GM20000 (cell line): ENCODE measurements around the gene PRDM1.
A peak's percentile ranks its signal among the peaks of the same experiment; 100 is the strongest.

Source experiments
- DNase-seq: peaks from one replicate; pipeline ENCODE4 v3.0.0; 2012; ENCODE audit warnings: low spot score
- CTCF ChIP-seq: IDR thresholded peaks from 2 replicates; pipeline ENCODE4 v1.5.1; 2012; ENCODE audit warnings: mild to moderate bottlenecking, control low read depth; ENCODE audit errors: extremely low read depth, missing control alignments

Gene PRDM1

GRCh38 chr6:106094964-106095335 is 8.8 kb downstream of the PRDM1 start:
- no peak for DNase-seq
- no peak for TF ChIP-seq CTCF

GRCh38 chr6:106097411-106098231 is 11.5 kb downstream of the PRDM1 start:
- DNase-seq: peak; percentile 61
- no peak for TF ChIP-seq CTCF

GRCh38 chr6:106098383-106099234 is 12.5 kb downstream of the PRDM1 start:
- no peak for TF ChIP-seq CTCF
- peak; percentile 52 for DNase-seq

- TF ChIP-seq CTCF: no peak
Measured at GRCh38 chr6:106099235-106099537, 13.1 kb downstream of the PRDM1 start.

GRCh38 chr6:106100755-106101154 is 14.6 kb downstream of the PRDM1 start:
- no peak for TF ChIP-seq CTCF

More at GRCh38 chr6:106099235-106099537, 13.1 kb downstream of the PRDM1 start:
- DNase-seq: no peak

GRCh38 chr6:106101466-106101865 is 15.3 kb downstream of the PRDM1 start:
- no peak for DNase-seq
- no peak for TF ChIP-seq CTCF

More at GRCh38 chr6:106100755-106101154, 14.6 kb downstream of the PRDM1 start:
- DNase-seq: no peak

GRCh38 chr6:106102034-106102433 is 15.9 kb downstream of the PRDM1 start:
- peak; percentile 74 for DNase-seq
- TF ChIP-seq CTCF: no peak
